Natural killer cell treated with Interleukin-12 subunit alpha and Interleukin-12 subunit beta and Interleukin-15 and Interleukin-18, amount 100 ng/mL, for 72 hours (primary cell): ENCODE data around the gene ADAM8. TPM values are rescaled to one million over a fixed set of nuclear protein-coding genes. Genes with fewer than 3 reads are reported as not detected.
"Not testable (repeated sequence)": the region's sequence is repeated elsewhere in the genome, so short reads cannot be mapped to it uniquely, and the experiment has no call there.

Source experiments
- ATAC-seq, 2 donors: fragments of 150-1000 bp; cut with Tn5 transposase in 1 of 2; sonication (Bioruptor Pico), chemical (Tn5 transposase) in 1 of 2; 2 replicates each; pipeline ENCODE4 v1.10.0; 2021
- DNase-seq: peaks from one replicate; pipeline ENCODE4 v3.0.0; 2022; ENCODE audit warnings: low spot score
- H3K27ac Mint-ChIP-seq, 2 donors: 1 replicate in 1 of 2; 2 replicates in 1 of 2; pipeline ENCODE4 v1.8.0; 2022; ENCODE audit warnings: mixed read lengths in 2 of 2, mild to moderate bottlenecking in 1 of 2, moderate library complexity in 1 of 2
- H3K27me3 Mint-ChIP-seq, 2 donors: 1 replicate in 1 of 2; 2 replicates in 1 of 2; pipeline ENCODE4 v1.8.0; 2022; ENCODE audit warnings: mixed read lengths in 2 of 2
- H3K36me3 Mint-ChIP-seq: one replicate; pipeline ENCODE4 v1.8.0; 2022; ENCODE audit warnings: mixed read lengths
- H3K4me1 Mint-ChIP-seq, 2 donors: 1 replicate in 1 of 2; 2 replicates in 1 of 2; pipeline ENCODE4 v1.8.0; 2022; ENCODE audit warnings: low read depth in 2 of 2, mixed read lengths in 2 of 2, mild to moderate bottlenecking in 1 of 2
- H3K4me3 Mint-ChIP-seq: one replicate; pipeline ENCODE4 v1.8.0; 2022; ENCODE audit warnings: mixed read lengths
- H3K9me3 Mint-ChIP-seq: 2 replicates; pipeline ENCODE4 v1.8.0; 2022; ENCODE audit warnings: mixed read lengths
- total RNA-seq, 2 donors: library from RNA; stranded (reverse); gene quantifications; one replicate each; pipeline ENCODE4 v1.2.3, GENCODE V29; 2022

ADAM8 gene
- total RNA-seq, 2 donors from 2014 or later, result 202 to 211 TPM

DNA sequence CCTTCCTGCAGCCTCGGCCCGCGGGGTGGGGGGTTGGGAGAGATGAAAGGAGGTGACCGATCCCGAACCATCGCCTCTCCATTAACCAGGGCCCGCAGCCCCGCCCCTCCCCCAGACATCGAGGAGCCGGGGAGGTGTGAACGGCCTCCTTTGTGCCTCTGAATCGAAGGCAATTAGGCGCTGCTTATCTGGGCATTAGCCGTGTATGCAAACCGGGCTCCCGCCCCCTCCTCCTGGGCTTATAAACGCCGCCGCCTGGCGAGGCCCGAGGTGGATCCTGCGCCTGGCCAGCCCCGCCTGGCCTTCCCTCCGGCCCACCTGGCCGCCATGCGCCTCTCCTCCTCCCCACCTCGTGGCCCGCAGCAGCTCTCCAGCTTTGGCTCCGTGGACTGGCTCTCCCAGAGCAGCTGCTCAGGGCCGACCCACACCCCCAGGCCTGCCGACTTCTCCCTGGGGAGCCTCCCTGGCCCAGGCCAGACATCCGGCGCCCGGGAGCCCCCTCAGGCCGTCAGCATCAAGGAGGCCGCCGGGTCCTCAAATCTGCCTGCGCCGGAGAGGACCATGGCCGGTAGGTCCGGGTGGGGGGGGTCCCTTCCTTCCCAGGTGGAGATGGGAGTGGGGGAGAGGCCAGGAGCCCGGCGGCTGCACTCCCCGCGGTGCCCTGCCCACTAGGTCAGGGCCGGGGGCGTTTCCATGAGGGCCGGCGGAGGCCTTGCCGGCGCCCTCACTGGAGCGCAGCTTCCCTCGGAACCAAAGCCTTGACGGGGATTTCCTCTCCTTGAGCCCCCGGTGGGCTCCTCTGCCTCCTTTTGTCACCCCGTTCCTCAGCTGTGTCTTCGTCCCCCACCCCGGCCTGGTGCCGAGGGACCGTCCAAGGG, 38.8 kb downstream of the ADAM8 start, which contains the start of gene VENTX:
Gene VENTX (plus strand): TSS at position 268 of the 878 bp plus-strand sequence. CDS start 60 bp downstream, at position 328.
- Mint-ChIP-seq H3K27ac (no peak within 1 kb of the TSS), H3K4me3 (no peak within 1 kb of the TSS), H3K27me3 (peaks cover 18 to 22% of the 10 kb centered on the region in 2 donors)

DNA sequence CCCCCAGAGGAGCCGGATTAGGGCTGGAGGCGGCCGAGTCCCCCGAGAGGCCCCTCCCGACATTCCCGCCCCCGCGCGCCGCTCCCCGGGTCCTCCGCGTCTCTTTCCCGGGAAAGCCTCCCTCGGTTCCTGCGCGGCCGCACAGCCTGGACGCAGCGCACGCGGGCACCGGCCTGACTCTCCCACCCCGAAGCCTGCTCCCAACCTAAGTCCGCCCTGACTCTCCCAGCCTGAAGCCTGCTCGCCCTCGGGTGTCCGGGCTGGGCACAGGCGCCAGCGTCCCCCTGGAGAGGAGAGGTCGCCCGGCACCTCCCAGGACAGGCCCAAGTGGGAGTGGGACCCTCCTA, 39.5 kb downstream of the ADAM8 start:
- no peak for ATAC-seq
- H3K4me3 Mint-ChIP-seq, result no peak overlapping the region
- H3K27me3 Mint-ChIP-seq, result peaks cover 16 to 22% of the 10 kb centered on the region in 2 donors

More for the DNA sequence above, 38.8 kb downstream of the ADAM8 start, which contains the start of gene VENTX:
- Mint-ChIP-seq H3K9me3 (no peaks in the 10 kb centered on the region), H3K4me1 (peaks cover 7 to 13% of the 10 kb centered on the region in 2 donors), H3K36me3 (no peaks in the 10 kb centered on the region)
- DNase-seq (no peak), ATAC-seq (no peak)

DNA sequence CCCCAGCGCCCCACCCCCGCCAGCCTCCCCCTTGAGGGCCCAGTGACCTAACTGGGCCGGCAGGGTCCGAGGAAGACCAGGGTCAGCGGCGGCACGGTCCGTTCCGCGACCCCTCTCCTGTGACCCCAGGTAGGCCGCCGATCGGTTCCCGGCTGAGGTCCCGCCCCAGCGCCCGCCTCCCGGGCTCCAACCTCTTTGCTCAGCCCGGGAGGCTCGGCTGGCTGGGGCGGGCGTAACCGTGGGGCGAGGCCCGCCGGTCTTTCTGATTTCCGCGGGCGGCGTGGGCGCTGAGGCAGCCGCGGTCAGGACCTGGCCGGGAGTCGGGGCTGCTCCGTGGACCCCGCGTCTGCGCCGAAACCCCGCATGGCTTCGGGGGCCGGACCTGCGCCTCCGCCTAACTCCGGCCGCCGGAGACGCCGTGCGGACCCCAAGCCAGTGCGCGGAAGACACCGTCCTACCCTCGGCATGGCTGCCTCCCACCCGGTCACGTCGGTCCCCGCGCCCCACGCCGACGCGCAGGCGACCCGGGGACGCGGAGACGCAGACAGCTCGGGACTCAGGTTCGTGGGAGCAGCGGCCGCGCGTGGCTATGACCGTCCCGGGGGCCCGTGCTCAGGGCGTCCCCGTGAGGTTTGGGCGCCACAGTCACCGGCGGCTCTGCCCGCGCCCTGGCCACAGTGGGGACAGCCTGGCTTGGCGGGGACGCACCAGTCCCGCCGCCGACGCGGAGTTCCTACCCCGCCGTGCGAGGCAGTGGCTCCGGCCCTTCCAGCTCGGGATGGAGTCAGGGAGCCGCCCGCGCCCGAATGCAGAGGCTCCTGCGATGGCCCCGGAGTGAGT, 40.0 kb downstream of the ADAM8 start:
- H3K9me3 Mint-ChIP-seq, result no peaks in the 10 kb centered on the region
- H3K27me3 Mint-ChIP-seq, result peaks cover 16 to 26% of the 10 kb centered on the region in 2 donors
- H3K4me3 Mint-ChIP-seq, result no peak overlapping the region
- DNase-seq, result no peak
- H3K36me3 Mint-ChIP-seq, result no peaks in the 10 kb centered on the region
- peaks cover 7 to 10% of the 10 kb centered on the region in 2 donors for H3K4me1 Mint-ChIP-seq
- no peak overlapping the region for H3K27ac Mint-ChIP-seq
- ATAC-seq, result peak in 1 of 2 donors; percentile 24

More for the DNA sequence above, 39.5 kb downstream of the ADAM8 start:
- peaks cover 7 to 10% of the 10 kb centered on the region in 2 donors for H3K4me1 Mint-ChIP-seq
- no peaks in the 10 kb centered on the region for H3K9me3 Mint-ChIP-seq
- H3K36me3 Mint-ChIP-seq, result no peaks in the 10 kb centered on the region
- DNase-seq, result no peak
- no peak overlapping the region for H3K27ac Mint-ChIP-seq

DNA sequence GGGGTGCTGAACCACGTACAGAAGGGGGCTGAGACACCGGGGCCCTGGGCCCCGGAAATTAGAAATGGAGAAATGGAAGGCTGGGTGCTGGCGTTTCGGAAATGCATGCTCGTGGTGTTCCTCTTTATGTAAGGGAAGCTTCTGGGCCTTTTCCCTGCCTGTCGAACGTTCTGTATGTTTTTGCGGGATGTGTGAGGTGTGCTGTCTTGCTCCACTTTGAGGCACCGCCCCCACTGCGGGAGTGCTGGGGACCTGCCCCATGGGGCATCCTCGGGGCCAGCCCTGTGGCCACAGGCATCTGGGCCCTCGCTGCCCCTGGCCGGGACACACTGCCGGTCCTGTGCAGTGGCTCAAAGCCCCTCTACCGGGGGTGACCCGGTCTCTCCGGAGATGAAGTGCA, 40.7 kb downstream of the ADAM8 start:
- no peak for ATAC-seq

DNA sequence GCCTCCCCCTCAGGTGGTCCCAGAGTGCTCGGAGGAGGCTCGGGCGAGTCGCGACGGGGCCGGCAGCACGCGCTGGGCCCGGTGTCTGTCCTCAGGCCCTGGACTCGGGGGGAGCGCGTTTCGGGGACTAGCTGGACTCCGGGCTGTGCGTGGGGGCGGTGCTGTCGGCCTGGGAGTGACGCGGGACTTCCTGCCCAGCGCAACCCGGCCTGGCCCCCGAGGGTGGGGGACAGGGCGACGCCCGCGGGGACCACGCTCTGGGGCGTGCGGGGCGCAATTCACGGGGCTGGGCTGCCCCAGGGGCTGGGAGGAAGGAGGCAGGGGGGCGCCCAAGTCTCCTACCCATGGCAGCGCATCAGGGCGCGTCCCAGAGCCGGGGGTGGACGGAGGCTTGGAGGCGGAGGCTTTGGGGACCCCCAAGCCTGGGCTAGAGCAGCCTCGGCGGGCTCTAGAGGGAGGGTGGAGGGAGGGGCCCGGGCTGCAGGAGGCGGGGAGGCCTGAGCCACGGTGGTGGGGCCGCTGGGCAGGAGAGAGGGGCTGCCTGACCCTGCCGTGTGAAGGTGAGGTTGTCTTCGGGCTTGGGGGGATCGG, 41.3 kb downstream of the ADAM8 start:
- Mint-ChIP-seq H3K9me3 (no peaks in the 10 kb centered on the region), H3K4me1 (peaks cover 0 to 5% of the 10 kb centered on the region in 2 donors), H3K36me3 (no peaks in the 10 kb centered on the region), H3K4me3 (peak overlapping the region; percentile 61), H3K27me3 (peaks cover 8 to 24% of the 10 kb centered on the region in 2 donors), H3K27ac (no peak overlapping the region)
- ATAC-seq (peak; percentile 60 to 74), DNase-seq (no peak)

More for the DNA sequence above, 40.7 kb downstream of the ADAM8 start:
- Mint-ChIP-seq H3K27ac (no peak overlapping the region), H3K27me3 (peaks cover 14 to 28% of the 10 kb centered on the region in 2 donors), H3K36me3 (no peaks in the 10 kb centered on the region), H3K9me3 (no peaks in the 10 kb centered on the region), H3K4me1 (peaks cover 5 to 9% of the 10 kb centered on the region in 2 donors), H3K4me3 (peak overlapping the region; percentile 61)
- no peak for DNase-seq

DNA sequence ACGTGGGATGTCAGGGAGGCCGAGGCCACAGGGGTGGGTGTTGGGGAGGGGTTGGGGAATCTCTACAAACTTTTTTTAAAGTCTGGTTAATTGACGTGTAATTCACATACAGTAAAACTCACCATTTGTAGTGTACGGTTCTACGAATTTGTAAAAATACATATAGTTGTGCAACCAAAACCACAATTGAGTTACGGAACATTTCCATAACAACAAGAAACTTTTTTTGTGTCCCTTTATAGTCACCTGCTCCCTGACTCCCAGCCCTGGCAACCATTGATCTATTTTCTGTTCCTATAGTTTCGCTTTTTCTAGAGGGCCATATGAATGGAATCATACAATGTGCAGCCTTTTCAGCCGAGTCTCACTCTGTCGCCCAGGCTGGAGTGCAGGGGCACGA, 41.9 kb downstream of the ADAM8 start:
- not testable (repeated sequence) for H3K27ac Mint-ChIP-seq, DNase-seq, H3K4me1 Mint-ChIP-seq, H3K36me3 Mint-ChIP-seq, H3K9me3 Mint-ChIP-seq
- peak overlapping the region; percentile 41 for H3K4me3 Mint-ChIP-seq
- ATAC-seq, result peak in 1 of 2 donors; percentile 4
- peaks cover 8 to 24% of the 10 kb centered on the region in 2 donors for H3K27me3 Mint-ChIP-seq

DNA sequence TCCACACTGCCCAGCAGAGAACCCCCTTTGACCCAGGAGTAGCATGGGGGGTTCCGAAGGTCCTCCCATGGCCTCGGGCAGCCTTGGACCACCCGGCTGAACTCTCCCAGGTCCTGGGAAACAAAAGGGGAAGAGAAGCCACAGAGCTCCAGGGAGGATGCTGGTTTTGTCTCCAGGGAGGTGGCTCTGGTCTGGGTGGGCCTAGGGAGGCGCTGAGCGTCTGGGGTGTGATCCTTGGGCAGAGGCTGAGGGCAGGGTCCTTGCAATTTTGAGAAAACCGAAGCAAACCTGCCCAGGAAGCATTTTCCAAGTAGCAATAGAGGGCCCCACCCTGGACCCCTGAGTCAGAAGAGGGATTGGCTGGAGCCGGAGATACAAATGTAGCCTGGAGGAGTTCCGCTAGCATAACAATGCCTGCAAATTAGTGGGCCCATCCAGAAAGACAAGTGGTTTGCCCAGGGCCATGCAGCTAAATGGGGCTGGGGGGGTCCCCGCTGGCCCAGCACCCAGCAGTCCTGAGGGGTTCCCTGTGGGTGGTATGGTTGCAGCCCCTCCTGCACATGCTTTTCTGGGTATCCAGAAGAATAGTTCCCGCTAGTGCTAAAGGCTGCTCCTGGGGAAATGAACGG, 44.6 kb downstream of the ADAM8 start:
- peaks cover 15 to 29% of the 10 kb centered on the region in 2 donors for H3K27me3 Mint-ChIP-seq
- no peaks in the 10 kb centered on the region for H3K9me3 Mint-ChIP-seq
- no peak overlapping the region for H3K27ac Mint-ChIP-seq
- H3K4me1 Mint-ChIP-seq, result peaks cover 0 to 12% of the 10 kb centered on the region in 2 donors
- ATAC-seq (no peak), DNase-seq (no peak)
- H3K36me3 Mint-ChIP-seq, result no peaks in the 10 kb centered on the region
- no peak overlapping the region for H3K4me3 Mint-ChIP-seq

DNA sequence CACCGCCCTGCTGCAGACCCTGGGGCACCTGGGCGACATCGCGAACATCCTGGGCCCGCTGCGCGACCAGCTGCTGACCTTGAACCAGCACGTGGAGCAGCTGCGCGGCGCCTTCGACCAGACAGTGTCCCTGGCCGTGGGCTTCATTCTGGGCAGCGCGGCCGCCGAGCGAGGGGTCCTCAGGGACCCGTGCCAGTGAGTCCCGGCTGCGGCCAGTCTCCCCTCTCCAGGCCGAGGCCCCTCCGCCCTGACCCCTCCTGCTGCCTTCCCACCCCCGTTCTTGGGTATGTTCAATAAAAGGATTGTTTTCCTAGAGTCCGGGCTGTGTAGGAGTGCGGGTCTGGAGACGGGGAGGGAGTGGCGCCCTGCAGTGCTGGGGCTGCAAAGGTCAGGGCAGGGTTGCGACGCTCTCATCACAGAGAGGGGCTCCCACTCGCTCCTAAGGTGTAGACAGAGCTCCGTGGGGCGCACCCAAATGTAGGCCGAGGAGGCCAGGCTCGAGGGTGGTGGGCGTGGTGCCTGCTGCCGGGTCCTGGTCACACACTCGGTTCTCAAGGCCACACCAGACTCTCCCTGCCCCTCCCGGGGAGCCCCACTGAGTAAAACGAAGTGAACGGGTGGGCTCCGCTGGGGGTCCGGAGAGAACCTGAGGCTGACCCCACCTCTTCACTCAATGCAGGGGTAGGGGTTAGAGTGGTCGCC, 45.3 kb downstream of the ADAM8 start:
- H3K27me3 Mint-ChIP-seq, result peaks cover 15 to 36% of the 10 kb centered on the region in 2 donors
- no peaks in the 10 kb centered on the region for H3K36me3 Mint-ChIP-seq
- H3K4me1 Mint-ChIP-seq, result peaks cover 0 to 12% of the 10 kb centered on the region in 2 donors
- H3K27ac Mint-ChIP-seq, result no peak overlapping the region
- H3K9me3 Mint-ChIP-seq, result no peaks in the 10 kb centered on the region
- ATAC-seq (no peak), DNase-seq (no peak)
- H3K4me3 Mint-ChIP-seq, result no peak overlapping the region

DNA sequence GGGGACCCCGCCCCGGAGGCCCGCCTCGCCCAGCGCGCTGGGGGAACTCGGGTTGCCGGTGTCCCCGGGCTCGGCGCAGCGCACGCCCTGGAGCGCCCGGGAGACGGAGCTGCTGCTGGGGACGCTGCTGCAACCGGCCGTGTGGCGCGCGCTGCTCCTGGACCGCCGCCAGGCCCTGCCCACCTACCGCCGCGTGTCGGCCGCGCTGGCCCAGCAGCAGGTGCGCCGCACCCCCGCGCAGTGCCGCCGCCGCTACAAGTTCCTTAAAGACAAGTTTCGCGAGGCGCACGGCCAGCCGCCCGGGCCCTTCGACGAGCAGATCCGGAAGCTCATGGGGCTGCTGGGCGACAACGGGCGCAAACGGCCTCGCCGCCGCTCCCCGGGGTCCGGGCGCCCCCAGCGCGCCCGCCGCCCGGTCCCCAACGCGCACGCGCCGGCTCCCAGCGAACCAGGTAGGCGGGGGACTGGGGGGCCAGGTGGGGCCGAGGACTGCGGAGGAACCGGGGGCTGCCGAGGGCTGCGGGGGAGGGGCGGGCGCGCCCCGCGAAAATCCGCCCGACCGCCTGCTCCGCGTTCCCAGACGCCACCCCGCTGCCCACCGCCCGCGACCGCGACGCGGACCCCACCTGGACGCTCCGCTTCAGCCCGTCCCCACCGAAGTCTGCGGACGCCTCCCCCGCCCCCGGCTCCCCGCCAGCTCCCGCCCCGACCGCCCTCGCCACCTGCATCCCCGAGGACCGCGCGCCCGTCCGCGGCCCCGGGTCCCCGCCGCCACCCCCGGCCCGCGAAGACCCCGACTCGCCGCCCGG, 46.1 kb downstream of the ADAM8 start:
- Mint-ChIP-seq H3K4me3 (no peak overlapping the region), H3K27me3 (peaks cover 15 to 33% of the 10 kb centered on the region in 2 donors), H3K9me3 (no peaks in the 10 kb centered on the region), H3K27ac (no peak overlapping the region), H3K4me1 (peaks cover 0 to 11% of the 10 kb centered on the region in 2 donors), H3K36me3 (no peaks in the 10 kb centered on the region)
- DNase-seq (no peak), ATAC-seq (no peak)

DNA sequence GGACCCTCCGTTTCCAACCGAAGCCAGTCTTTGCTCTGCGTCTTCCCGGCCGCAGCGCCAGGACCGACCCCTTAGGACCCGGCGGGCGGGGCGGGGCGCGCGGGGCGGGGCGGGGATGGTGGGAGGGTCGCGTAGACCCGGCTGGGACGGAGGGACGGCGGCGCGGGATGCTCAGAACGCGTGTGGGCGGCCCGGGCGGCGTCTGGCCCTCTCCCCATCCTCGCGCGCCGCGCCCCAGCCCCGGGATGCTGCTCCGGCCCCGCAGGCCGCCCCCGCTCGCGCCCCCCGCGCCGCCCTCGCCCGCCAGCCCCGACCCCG, 46.7 kb downstream of the ADAM8 start, which contains the start of gene UTF1:
Gene UTF1 (plus strand): TSS at position 174 of the 318 bp plus-strand sequence. CDS start 72 bp downstream, at position 246.
- no peak for ATAC-seq
- no peaks in the 10 kb centered on the region for H3K9me3 Mint-ChIP-seq
- no peak for DNase-seq
- H3K4me3 Mint-ChIP-seq, result peak within 1 kb of the TSS; percentile 8
- H3K27me3 Mint-ChIP-seq, result peaks cover 15 to 33% of the 10 kb centered on the region in 2 donors
- no peaks in the 10 kb centered on the region for H3K36me3 Mint-ChIP-seq
- H3K27ac Mint-ChIP-seq, result no peak within 1 kb of the TSS
- peaks cover 0 to 9% of the 10 kb centered on the region in 2 donors for H3K4me1 Mint-ChIP-seq

DNA sequence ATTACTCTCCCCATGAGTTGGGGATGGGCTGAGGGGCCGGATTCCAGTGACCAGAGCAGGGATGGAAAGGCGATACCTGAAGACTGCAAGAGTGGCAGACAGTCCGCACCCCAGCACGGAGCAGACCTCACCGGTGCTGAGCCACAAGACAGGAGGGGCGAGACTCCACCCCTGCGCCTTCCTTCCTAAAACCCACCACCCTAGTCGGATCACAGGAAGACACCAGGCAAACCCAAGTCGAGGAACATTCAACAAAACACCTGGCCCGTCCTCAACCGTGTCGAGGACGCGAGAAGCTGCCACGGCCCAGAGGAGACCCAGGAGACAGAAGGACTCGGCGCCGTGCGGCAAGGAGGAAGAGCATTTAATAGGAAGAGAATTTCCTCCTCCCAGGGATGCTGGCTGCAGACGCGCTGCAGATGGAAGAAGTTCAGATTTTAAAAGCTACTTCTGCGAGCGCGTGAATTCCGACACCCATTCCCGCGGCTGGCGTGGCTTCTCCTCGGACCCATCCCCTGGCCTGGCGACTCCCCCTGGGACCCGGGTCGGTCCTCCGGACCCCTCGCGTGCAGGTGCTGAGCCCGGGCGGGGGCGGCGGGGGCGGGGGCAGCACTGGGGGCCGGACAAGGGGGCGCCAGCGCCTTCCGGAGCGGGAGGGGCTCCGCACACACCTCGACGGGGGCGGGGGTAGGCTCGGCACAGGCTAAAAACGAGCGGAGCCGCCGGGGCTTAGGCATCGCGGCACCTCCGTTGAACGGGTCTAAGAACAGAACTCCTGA, 47.2 kb downstream of the ADAM8 start:
- DNase-seq (no peak), ATAC-seq (no peak)
- Mint-ChIP-seq H3K27ac (no peak overlapping the region), H3K27me3 (peaks cover 15 to 33% of the 10 kb centered on the region in 2 donors), H3K36me3 (no peaks in the 10 kb centered on the region), H3K4me1 (peaks cover 0 to 9% of the 10 kb centered on the region in 2 donors), H3K9me3 (no peaks in the 10 kb centered on the region), H3K4me3 (peak overlapping the region; percentile 8)
